Measurements from ENCODE around the gene TFRC. TPM values are rescaled to one million over a fixed set of nuclear protein-coding genes. Genes with fewer than 3 reads are reported as not detected.

Gene TFRC
- total RNA-seq, 1 experiment from 2014 or later, result 261 TPM

DNA sequence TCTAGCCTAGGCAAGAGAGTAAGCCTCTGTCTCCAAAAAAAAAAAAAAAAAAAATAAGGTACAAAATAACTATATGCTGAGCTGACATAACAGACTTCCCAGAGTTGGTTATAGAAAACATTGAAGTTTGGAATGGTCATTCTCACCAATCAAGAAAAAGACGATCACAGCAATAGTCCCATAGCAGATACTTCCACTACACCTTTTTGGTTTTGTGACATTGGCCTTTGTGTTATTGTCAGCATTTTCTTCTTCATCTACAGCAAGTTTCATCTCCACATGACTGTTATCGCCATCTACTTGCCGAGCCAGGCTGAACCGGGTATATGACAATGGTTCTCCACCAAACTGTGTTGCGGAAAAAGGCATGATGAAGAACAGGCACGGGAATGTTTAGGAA, 6.9 kb downstream of the TFRC start:
- Histone ChIP-seq H3K9me3 (ENCODE audit: control insufficient read depth in 1 of 2, insufficient read depth in 1 of 2, low read depth in 1 of 2, low read length in 2 of 2) (no peaks in the 10 kb centered on the region), H3K9me2 (ENCODE audit: insufficient read depth) (no peaks in the 10 kb centered on the region), H3K27ac (ENCODE audit: low read depth, low read length) (no peak overlapping the region), H2AFZ (ENCODE audit: low read depth, low read length, poor library complexity, severe bottlenecking) (no peak overlapping the region), H3K9ac (ENCODE audit: low read length) (no peak overlapping the region), H3K79me2 (ENCODE audit: insufficient read depth, low read length) (peaks cover 96% of the 10 kb centered on the region), H3K4me3 (replicated peaks in 1 of 2; ENCODE audit: low read depth in 1 of 2, low read length in 2 of 2) (no peak overlapping the region), H3K4me2 (ENCODE audit: low read length) (no peak overlapping the region), H3K36me3 (ENCODE audit: control insufficient read depth in 1 of 2, insufficient read depth in 2 of 2, low read length in 2 of 2) (peaks cover 38 to 53% of the 10 kb centered on the region in 2 experiments; a peak in 3 of 4 replicates), H4K20me1 (ENCODE audit: insufficient read depth) (peaks cover 31% of the 10 kb centered on the region), H3K27me3 (ENCODE audit: insufficient read depth, low read length) (no peaks in the 10 kb centered on the region), H3K4me1 (ENCODE audit: control insufficient read depth in 1 of 2, insufficient read depth in 2 of 2, low read length in 2 of 2) (peaks cover 0 to 10% of the 10 kb centered on the region in 2 experiments; a peak in 1 of 4 replicates)
- POLR2A ChIA-PET, result no interaction called here
- TF ChIP-seq ZFX (IDR thresholded peaks at IDR 0.05), result no peak
- TF ChIP-seq FOSL1 (IDR thresholded peaks at IDR 0.05; ENCODE audit: low read depth), result no peak
- TF ChIP-seq, protein P1, sequence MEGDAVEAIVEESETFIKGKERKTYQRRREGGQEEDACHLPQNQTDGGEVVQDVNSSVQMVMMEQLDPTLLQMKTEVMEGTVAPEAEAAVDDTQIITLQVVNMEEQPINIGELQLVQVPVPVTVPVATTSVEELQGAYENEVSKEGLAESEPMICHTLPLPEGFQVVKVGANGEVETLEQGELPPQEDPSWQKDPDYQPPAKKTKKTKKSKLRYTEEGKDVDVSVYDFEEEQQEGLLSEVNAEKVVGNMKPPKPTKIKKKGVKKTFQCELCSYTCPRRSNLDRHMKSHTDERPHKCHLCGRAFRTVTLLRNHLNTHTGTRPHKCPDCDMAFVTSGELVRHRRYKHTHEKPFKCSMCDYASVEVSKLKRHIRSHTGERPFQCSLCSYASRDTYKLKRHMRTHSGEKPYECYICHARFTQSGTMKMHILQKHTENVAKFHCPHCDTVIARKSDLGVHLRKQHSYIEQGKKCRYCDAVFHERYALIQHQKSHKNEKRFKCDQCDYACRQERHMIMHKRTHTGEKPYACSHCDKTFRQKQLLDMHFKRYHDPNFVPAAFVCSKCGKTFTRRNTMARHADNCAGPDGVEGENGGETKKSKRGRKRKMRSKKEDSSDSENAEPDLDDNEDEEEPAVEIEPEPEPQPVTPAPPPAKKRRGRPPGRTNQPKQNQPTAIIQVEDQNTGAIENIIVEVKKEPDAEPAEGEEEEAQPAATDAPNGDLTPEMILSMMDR (IDR thresholded peaks at IDR 0.05 in 2 of 3, conservative IDR thresholded peaks at IDR 0.05 in 1 of 3; ENCODE audit: borderline replicate concordance in 1 of 3, insufficient read depth in 1 of 3, low read depth in 2 of 3, low read length in 2 of 3), result no peak
- TF ChIP-seq, protein P2, sequence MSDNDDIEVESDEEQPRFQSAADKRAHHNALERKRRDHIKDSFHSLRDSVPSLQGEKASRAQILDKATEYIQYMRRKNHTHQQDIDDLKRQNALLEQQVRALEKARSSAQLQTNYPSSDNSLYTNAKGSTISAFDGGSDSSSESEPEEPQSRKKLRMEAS (IDR thresholded peaks at IDR 0.05), result no peak
- no peak for TF ChIP-seq SIN3A (IDR thresholded peaks at IDR 0.05; ENCODE audit: low read depth)
- no peak for TF ChIP-seq EGR1 (IDR thresholded peaks at IDR 0.05; ENCODE audit: low read depth)
- TF ChIP-seq, protein P3, sequence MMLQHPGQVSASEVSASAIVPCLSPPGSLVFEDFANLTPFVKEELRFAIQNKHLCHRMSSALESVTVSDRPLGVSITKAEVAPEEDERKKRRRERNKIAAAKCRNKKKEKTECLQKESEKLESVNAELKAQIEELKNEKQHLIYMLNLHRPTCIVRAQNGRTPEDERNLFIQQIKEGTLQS (IDR thresholded peaks at IDR 0.05), result no peak
- TF ChIP-seq TCF7L2 (IDR thresholded peaks at IDR 0.05; ENCODE audit: borderline replicate concordance, extremely low read depth, insufficient read depth, insufficient read length), result no peak
- TF ChIP-seq RAD21 (IDR thresholded peaks at IDR 0.05; ENCODE audit: low read depth), result no peak
- TF ChIP-seq CBX3 (IDR thresholded peaks at IDR 0.05; ENCODE audit: low read depth), result no peak
- TF ChIP-seq CEBPB (IDR thresholded peaks at IDR 0.05; ENCODE audit: low read depth), result no peak
- TF ChIP-seq EZH2 (IDR thresholded peaks at IDR 0.05), result no peak
- TF ChIP-seq POLR2AphosphoS5 (IDR thresholded peaks at IDR 0.05; ENCODE audit: low read depth, low read length), result no peak
- TF ChIP-seq ZNF274 (IDR thresholded peaks at IDR 0.05; ENCODE audit: low read depth, low read length), result no peak
- TF ChIP-seq POLR2A (IDR thresholded peaks at IDR 0.05; ENCODE audit: borderline replicate concordance, extremely low read depth, insufficient read depth, insufficient read length), result no peak
- DNase-seq (ENCODE audit: low read depth, low spot score) (no peak), ATAC-seq (no peak)
- RAD21 ChIA-PET (ENCODE audit: low non-redundant PET in 1 of 2, low total read pairs in 2 of 2, uncharacterized antibody in 2 of 2, unreplicated experiment in 2 of 2), result no interaction called here
- BruUV-seq (replicated peaks), result no TSS peak
- CTCF ChIA-PET, result no interaction called here
- intact Hi-C loops (cut with micrococcal nuclease), result no loop called here
